Activated naive CD4-positive, alpha-beta T cell treated with anti-CD3 and anti-CD28 coated beads, Interleukin-2, amount 10 ng/mL, durations not matched to agents 7 days and 5 days (primary cell): ENCODE measurements around the gene LRWD1.
A peak's percentile ranks its signal among the peaks of the same experiment; 100 is the strongest.

Experiments
- CTCF ChIA-PET: fragments of 350-600 bp; sonication (Branson Sonifier 250); formaldehyde crosslinking; loops from one replicate; lab custom pipeline; 2021; ENCODE audit warnings: antibody characterized with exemption; lab: Charles Lee
- DNase-seq: peaks from one replicate; pipeline ENCODE4 v3.0.0-alpha.2; 2020
- H3K27ac Mint-ChIP-seq: one replicate; pipeline ENCODE4 v1.8.0; 2021; ENCODE audit warnings: mild to moderate bottlenecking, moderate library complexity, mixed read lengths
- H3K27me3 Mint-ChIP-seq: one replicate; pipeline ENCODE4 v1.8.0; 2021; ENCODE audit warnings: mild to moderate bottlenecking, mixed read lengths
- H3K36me3 Mint-ChIP-seq: one replicate; pipeline ENCODE4 v1.8.0; 2021; ENCODE audit warnings: mixed read lengths
- H3K4me1 Mint-ChIP-seq: one replicate; pipeline ENCODE4 v1.8.0; 2021; ENCODE audit warnings: mixed read lengths
- H3K4me3 Mint-ChIP-seq: one replicate; pipeline ENCODE4 v1.8.0; 2021; ENCODE audit warnings: mild to moderate bottlenecking, moderate library complexity, mixed read lengths
- H3K9me3 Mint-ChIP-seq: one replicate; pipeline ENCODE4 v1.8.0; 2021; ENCODE audit warnings: mixed read lengths

The LRWD1 gene

GRCh38 chr7:102431617-102432298 is 33.0 kb upstream of the LRWD1 start:
- DNase-seq, result peak; percentile 71
- H3K27ac Mint-ChIP-seq, result peak overlapping the region; percentile 98
- no peaks in the 10 kb centered on the region for H3K27me3 Mint-ChIP-seq
- peaks cover 86% of the 10 kb centered on the region for H3K4me1 Mint-ChIP-seq
- H3K36me3 Mint-ChIP-seq, result peaks cover 29% of the 10 kb centered on the region
- CTCF ChIA-PET, result interaction anchor here (1.0 to 4.6 kb wide), 3 partner anchors 16 to 27 kb away, joined by 3 to 27 read pairs (median 17); no protein-coding TSS in a partner anchor
- H3K4me3 Mint-ChIP-seq, result peak overlapping the region; percentile 71
- H3K9me3 Mint-ChIP-seq, result no peaks in the 10 kb centered on the region

GRCh38 chr7:102432442-102433218 is 32.2 kb upstream of the LRWD1 start:
- Mint-ChIP-seq H3K9me3 (no peaks in the 10 kb centered on the region), H3K36me3 (peaks cover 28% of the 10 kb centered on the region)
- CTCF ChIA-PET, result interaction anchor here (1.0 to 4.6 kb wide), 3 partner anchors 17 to 28 kb away, joined by 3 to 27 read pairs (median 17); no protein-coding TSS in a partner anchor

GRCh38 chr7:102433219-102434038 is 31.4 kb upstream of the LRWD1 start, which contains the start of gene ORAI2:
Gene ORAI2, plus strand, starts transcription at chr7:102433575. Its CDS starts 5,382 bp downstream, at chr7:102438957.
- peaks cover 26% of the 10 kb centered on the region for H3K36me3 Mint-ChIP-seq
- H3K27me3 Mint-ChIP-seq, result no peaks in the 10 kb centered on the region
- DNase-seq, result peak; percentile 89
- no peaks in the 10 kb centered on the region for H3K9me3 Mint-ChIP-seq
- H3K27ac Mint-ChIP-seq, result peak within 1 kb of the TSS; percentile 98
- H3K4me1 Mint-ChIP-seq, result peaks cover 72% of the 10 kb centered on the region
- peak within 1 kb of the TSS; percentile 87 for H3K4me3 Mint-ChIP-seq
- CTCF ChIA-PET, result interaction anchor here (1.2 to 4.6 kb wide), 5 partner anchors 13 to 28 kb away, joined by 3 to 27 read pairs (median 17); no protein-coding TSS in a partner anchor

More at GRCh38 chr7:102432442-102433218, 32.2 kb upstream of the LRWD1 start:
- Mint-ChIP-seq H3K4me1 (peaks cover 80% of the 10 kb centered on the region), H3K27ac (peak overlapping the region; percentile 98), H3K4me3 (peak overlapping the region; percentile 71), H3K27me3 (no peaks in the 10 kb centered on the region)
- DNase-seq, result peak; percentile 35

- peaks cover 67% of the 10 kb centered on the region for H3K4me1 Mint-ChIP-seq
Observed at GRCh38 chr7:102434039-102434486, 30.7 kb upstream of the LRWD1 start.

GRCh38 chr7:102436118-102436517 is 28.7 kb upstream of the LRWD1 start:
- peak overlapping the region; percentile 35 for H3K4me3 Mint-ChIP-seq
- H3K27ac Mint-ChIP-seq, result no peak overlapping the region
- no peaks in the 10 kb centered on the region for H3K9me3 Mint-ChIP-seq
- peaks cover 23% of the 10 kb centered on the region for H3K36me3 Mint-ChIP-seq
- H3K4me1 Mint-ChIP-seq, result peaks cover 46% of the 10 kb centered on the region
- H3K27me3 Mint-ChIP-seq, result no peaks in the 10 kb centered on the region
- DNase-seq, result no peak
- CTCF ChIA-PET, result interaction anchor here (1.6 to 4.6 kb wide), 3 partner anchors 11 to 24 kb away, joined by 3 to 27 read pairs (median 23); no protein-coding TSS in a partner anchor

More at GRCh38 chr7:102434039-102434486, 30.7 kb upstream of the LRWD1 start:
- CTCF ChIA-PET, result interaction anchor here (1.2 to 4.6 kb wide), 4 partner anchors 12 to 29 kb away, joined by 3 to 27 read pairs (median 18); no protein-coding TSS in a partner anchor
- H3K27ac Mint-ChIP-seq, result peak overlapping the region; percentile 91
- H3K27me3 Mint-ChIP-seq, result no peaks in the 10 kb centered on the region
- H3K4me3 Mint-ChIP-seq, result peak overlapping the region; percentile 87
- DNase-seq, result peak; percentile 52
- no peaks in the 10 kb centered on the region for H3K9me3 Mint-ChIP-seq
- H3K36me3 Mint-ChIP-seq, result peaks cover 27% of the 10 kb centered on the region

GRCh38 chr7:102439963-102440795 is 24.6 kb upstream of the LRWD1 start:
- Mint-ChIP-seq H3K27ac (no peak overlapping the region), H3K27me3 (no peaks in the 10 kb centered on the region), H3K36me3 (peaks cover 29% of the 10 kb centered on the region), H3K4me3 (no peak overlapping the region), H3K4me1 (peaks cover 23% of the 10 kb centered on the region), H3K9me3 (no peaks in the 10 kb centered on the region)
- CTCF ChIA-PET, result interaction anchor here (1.0 to 3.1 kb wide), 5 partner anchors 10 to 36 kb away, joined by 3 to 14 read pairs (median 3); no protein-coding TSS in a partner anchor
- DNase-seq, result no peak

- Mint-ChIP-seq H3K27ac (no peak overlapping the region), H3K36me3 (peaks cover 23% of the 10 kb centered on the region), H3K9me3 (no peaks in the 10 kb centered on the region), H3K4me3 (no peak overlapping the region), H3K4me1 (peaks cover 6% of the 10 kb centered on the region), H3K27me3 (no peaks in the 10 kb centered on the region)
- CTCF ChIA-PET, result interaction anchor here (0.6 to 1.4 kb wide), 4 partner anchors 10 to 178 kb away, joined by 3 read pairs; no protein-coding TSS in a partner anchor
- no peak for DNase-seq
Observed at GRCh38 chr7:102444961-102445673, 19.7 kb upstream of the LRWD1 start.

- Mint-ChIP-seq H3K27me3 (no peaks in the 10 kb centered on the region), H3K4me3 (no peak overlapping the region), H3K9me3 (no peaks in the 10 kb centered on the region), H3K36me3 (peaks cover 25% of the 10 kb centered on the region), H3K27ac (no peak overlapping the region), H3K4me1 (peaks cover 6% of the 10 kb centered on the region)
- CTCF ChIA-PET, result interaction anchor here (1.4 kb wide), 2 partner anchors 11 to 33 kb away, joined by 3 read pairs; no protein-coding TSS in a partner anchor
- no peak for DNase-seq
Observed at GRCh38 chr7:102445674-102446071, 19.1 kb upstream of the LRWD1 start.

- Mint-ChIP-seq H3K4me1 (peaks cover 5% of the 10 kb centered on the region), H3K27me3 (no peaks in the 10 kb centered on the region), H3K27ac (no peak overlapping the region), H3K36me3 (peaks cover 24% of the 10 kb centered on the region), H3K9me3 (no peaks in the 10 kb centered on the region), H3K4me3 (no peak overlapping the region)
- DNase-seq, result no peak
- CTCF ChIA-PET, result interaction anchor here (1.4 kb wide), 2 partner anchors 12 to 34 kb away, joined by 3 read pairs; no protein-coding TSS in a partner anchor
Observed at GRCh38 chr7:102446387-102447156, 18.2 kb upstream of the LRWD1 start.

GRCh38 chr7:102447311-102447710 is 17.5 kb upstream of the LRWD1 start:
- H3K27me3 Mint-ChIP-seq, result no peaks in the 10 kb centered on the region
- H3K9me3 Mint-ChIP-seq, result no peaks in the 10 kb centered on the region
- no peak overlapping the region for H3K4me3 Mint-ChIP-seq
- CTCF ChIA-PET, result interaction anchor here (1.7 kb wide), 1 partner anchor 35 kb away, joined by 8 read pairs; no protein-coding TSS in a partner anchor
- no peak for DNase-seq
- no peak overlapping the region for H3K27ac Mint-ChIP-seq
- peaks cover 4% of the 10 kb centered on the region for H3K4me1 Mint-ChIP-seq
- H3K36me3 Mint-ChIP-seq, result peaks cover 20% of the 10 kb centered on the region

GRCh38 chr7:102449136-102449535 is 15.6 kb upstream of the LRWD1 start:
- Mint-ChIP-seq H3K27me3 (no peaks in the 10 kb centered on the region), H3K4me3 (no peak overlapping the region), H3K4me1 (no peaks in the 10 kb centered on the region), H3K36me3 (peaks cover 15% of the 10 kb centered on the region), H3K27ac (no peak overlapping the region), H3K9me3 (no peaks in the 10 kb centered on the region)
- DNase-seq, result no peak
- CTCF ChIA-PET, result interaction anchor here (1.1 to 3.5 kb wide), 5 partner anchors 10 to 45 kb away, joined by 3 to 23 read pairs (median 8); no protein-coding TSS in a partner anchor
